ENCODE results near the gene POC1B.

Gene POC1B

GRCh38 chr12:89501793-89502192 lies 24.1 kb downstream of the POC1B start:
- in situ Hi-C loops (cut with MboI; ENCODE audit: low sequenced_read_pairs), result loop anchor here (25.0 kb wide), 1 partner anchor 1364 kb away; the partner anchor contains the start of genes CEP290 and TMTC3

GRCh38 chr12:89499857-89500256 lies 26.0 kb downstream of the POC1B start:
- in situ Hi-C loops (cut with MboI; ENCODE audit: low sequenced_read_pairs), result loop anchor here (25.0 kb wide), 1 partner anchor 1363 kb away; the partner anchor contains the start of genes CEP290 and TMTC3

GRCh38 chr12:89497467-89497866 lies 28.4 kb downstream of the POC1B start:
- in situ Hi-C loops (cut with MboI; ENCODE audit: low sequenced_read_pairs), result no loop called here

GRCh38 chr12:89497005-89497404 lies 28.8 kb downstream of the POC1B start:
- in situ Hi-C loops (cut with MboI; ENCODE audit: low sequenced_read_pairs), result no loop called here

GRCh38 chr12:89494411-89495231 lies 31.2 kb downstream of the POC1B start:
- in situ Hi-C loops (cut with MboI; ENCODE audit: low sequenced_read_pairs), result no loop called here

- in situ Hi-C loops (cut with MboI; ENCODE audit: low sequenced_read_pairs), result no loop called here
Observed at GRCh38 chr12:89493670-89494302, 32.1 kb downstream of the POC1B start.

- in situ Hi-C loops (cut with MboI; ENCODE audit: low sequenced_read_pairs), result no loop called here
Observed at GRCh38 chr12:89492883-89493282, 33.0 kb downstream of the POC1B start.

- in situ Hi-C loops (cut with MboI; ENCODE audit: low sequenced_read_pairs), result no loop called here
Observed at GRCh38 chr12:89490922-89491321, 34.9 kb downstream of the POC1B start.

GRCh38 chr12:89486264-89486663 lies 39.6 kb downstream of the POC1B start:
- in situ Hi-C loops (cut with MboI; ENCODE audit: low sequenced_read_pairs), result no loop called here

- in situ Hi-C loops (cut with MboI; ENCODE audit: low sequenced_read_pairs), result no loop called here
Observed at GRCh38 chr12:89484470-89484869, 41.4 kb downstream of the POC1B start.

- in situ Hi-C loops (cut with MboI; ENCODE audit: low sequenced_read_pairs), result no loop called here
Observed at GRCh38 chr12:89481213-89481914, 44.5 kb downstream of the POC1B start.

- in situ Hi-C loops (cut with MboI; ENCODE audit: low sequenced_read_pairs), result no loop called here
Observed at GRCh38 chr12:89479982-89480381, 45.9 kb downstream of the POC1B start.

- in situ Hi-C loops (cut with MboI; ENCODE audit: low sequenced_read_pairs), result no loop called here
Observed at GRCh38 chr12:89477633-89478279, 48.1 kb downstream of the POC1B start.

- in situ Hi-C loops (cut with MboI; ENCODE audit: low sequenced_read_pairs), result no loop called here
Observed at GRCh38 chr12:89476904-89477595, 48.8 kb downstream of the POC1B start.

- in situ Hi-C loops (cut with MboI; ENCODE audit: low sequenced_read_pairs), result no loop called here
Observed at GRCh38 chr12:89476232-89476631, 49.6 kb downstream of the POC1B start.

GRCh38 chr12:89475203-89475990 lies 50.5 kb downstream of the POC1B start:
- in situ Hi-C loops (cut with MboI; ENCODE audit: low sequenced_read_pairs), result no loop called here

- in situ Hi-C loops (cut with MboI; ENCODE audit: low sequenced_read_pairs), result loop anchor here (25.0 kb wide), 1 partner anchor 437 kb away; no protein-coding TSS in a partner anchor
Observed at GRCh38 chr12:89474615-89475014, 51.2 kb downstream of the POC1B start.

GRCh38 chr12:89472508-89472907 lies 53.3 kb downstream of the POC1B start:
- in situ Hi-C loops (cut with MboI; ENCODE audit: low sequenced_read_pairs), result loop anchor here (25.0 kb wide), 1 partner anchor 435 kb away; no protein-coding TSS in a partner anchor

GRCh38 chr12:89470741-89471509 lies 54.9 kb downstream of the POC1B start:
- in situ Hi-C loops (cut with MboI; ENCODE audit: low sequenced_read_pairs), result loop anchor here (25.0 kb wide), 1 partner anchor 434 kb away; no protein-coding TSS in a partner anchor
